Left cardiac atrium (tissue), 4 donors: ENCODE data around the gene FKTN. TPM values are rescaled to one million over a fixed set of nuclear protein-coding genes. Genes with fewer than 3 reads are reported as not detected.
A peak's percentile ranks its signal among the peaks of the same experiment; 100 is the strongest.
"Not testable (repeated sequence)": the region's sequence is repeated elsewhere in the genome, so short reads cannot be mapped to it uniquely, and the experiment has no call there.

Experiments
- ATAC-seq, 2 donors: fragments of 200-7000 bp; cut with Tn5 transposase; one replicate each; pipeline ENCODE4 v1.9.1; 2020; ENCODE audit warnings: mild to moderate bottlenecking in 2 of 2, moderate library complexity in 2 of 2
- DNase-seq: peaks from one replicate; pipeline ENCODE4 v3.0.0-alpha.2; 2020
- intact Hi-C, 2 donors: fragments of 100-400 bp; cut with DNase I; formaldehyde crosslinking; loops; one replicate each; pipeline versions ENCODE4 v1.14.1 to v1.15.1; 2022 to 2023
- long read RNA-seq: library from polyadenylated mRNA; unstranded; transcript quantifications from one replicate; pipeline ENCODE4 v2.0.0, GENCODE V29; 2021
- total RNA-seq, 2 donors: library from RNA; stranded (reverse); fragmentation: NEBNext Ultra II Directional; extraction: Animal tissue kit (Norgen Biotek cat#: 25700); gene quantifications; one replicate each; pipeline ENCODE4 v1.2.1, GENCODE V29; 2021
- donor health status: DM: no; HTN: yes; CAD: no.
- donor health status: DM: no; HTN: yes; CAD: no; lungs with severe emphysema.
- donor health status: DM: yes; HTN: yes; CAD: no.
- donor health status: Dilated cardiomyopathy.

FKTN gene
- total RNA-seq = 10 to 100 TPM in 1 of 2 donors, 1 to 10 TPM in 1; 9.3 to 10.2 TPM
- long read RNA-seq, partial matches to known transcripts = 1 of 4 reads
- long read RNA-seq, other reads (novel, unspliced or antisense) = 3 of 4 reads

DNA sequence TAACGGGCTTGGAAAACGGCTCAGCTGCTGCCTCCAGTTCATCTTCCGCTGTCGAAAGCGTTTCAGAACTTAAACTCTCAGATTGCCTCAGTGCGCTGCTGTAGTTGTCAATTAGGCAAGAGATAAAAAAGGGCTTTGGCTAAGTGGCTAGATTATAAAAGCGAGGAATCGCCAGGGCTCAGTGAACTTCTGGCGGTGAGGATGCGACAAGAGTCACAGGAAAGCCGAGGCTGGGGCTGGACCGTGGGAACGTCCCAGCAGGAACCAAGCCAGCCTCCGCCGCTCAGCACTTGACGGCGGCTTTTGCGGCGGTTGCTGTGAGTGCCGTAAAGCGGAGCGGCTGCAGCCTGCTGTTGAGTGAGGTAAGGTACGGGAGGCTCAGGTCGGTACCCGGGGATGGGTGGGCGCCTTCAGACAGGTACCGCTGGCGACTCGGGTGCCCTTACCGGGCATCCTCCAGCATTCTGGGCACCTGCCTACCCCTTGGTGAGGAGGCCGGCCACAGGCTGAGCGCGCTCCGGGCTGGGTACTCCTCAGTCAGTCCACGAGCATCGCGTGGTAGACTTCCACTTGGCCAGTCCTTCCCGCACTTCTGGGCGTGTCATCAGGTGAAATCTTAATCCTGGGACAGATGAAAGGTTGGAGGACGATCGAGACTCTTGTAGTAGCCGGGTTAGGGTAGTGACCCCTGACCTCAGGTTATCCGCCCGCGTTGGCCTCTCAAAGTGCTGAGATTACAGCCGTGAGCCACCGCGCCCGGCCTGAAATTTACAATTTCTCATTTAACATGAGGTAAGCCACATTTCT, at the start of gene FKTN:
FKTN (plus strand) TSS at position 328 of the 807 bp plus-strand sequence. CDS start 16,902 bp downstream, outside the sequence.
- ATAC-seq = peak; percentile 97
- intact Hi-C loops = no loop called here
- peak; percentile 94 for DNase-seq

DNA sequence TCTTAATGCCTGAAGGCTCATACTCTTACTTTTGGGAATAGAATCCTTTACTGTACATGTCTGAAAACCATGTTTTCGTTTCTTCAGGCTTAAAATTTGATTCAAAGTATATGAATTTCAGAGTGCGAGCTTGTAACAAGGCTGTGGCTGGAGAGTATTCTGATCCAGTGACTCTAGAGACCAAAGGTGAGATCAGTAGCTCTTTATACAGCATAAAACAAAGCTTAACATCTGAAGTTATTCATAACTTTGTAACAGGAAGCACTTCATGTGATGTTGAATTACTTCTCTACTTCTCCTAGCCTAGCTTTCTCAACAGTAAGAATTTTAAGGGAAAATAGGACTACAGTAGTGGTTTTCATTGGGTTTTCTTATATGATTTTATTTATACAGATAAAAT, 49.4 kb upstream of the FKTN start:
- ATAC-seq (no peak), DNase-seq (no peak)
- intact Hi-C loops = no loop called here

DNA sequence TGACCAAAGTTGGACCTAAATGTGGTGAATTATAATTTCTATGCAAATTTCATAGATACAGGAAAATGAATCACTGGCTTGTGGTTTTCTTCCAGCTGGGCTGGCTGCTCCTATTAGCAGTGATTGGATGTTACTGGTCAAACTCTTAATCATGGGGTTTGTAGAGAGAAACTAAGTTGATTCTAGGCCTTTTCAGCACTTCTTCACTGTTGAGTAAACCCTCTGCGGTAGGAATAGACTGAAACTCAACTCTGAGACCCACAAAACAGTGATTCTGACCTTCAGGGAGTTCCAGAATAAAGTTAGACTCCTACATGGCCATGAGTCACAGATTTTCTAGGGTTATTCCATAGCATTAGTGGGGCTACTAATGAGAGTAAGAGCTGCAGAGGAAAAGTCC, 47.9 kb upstream of the FKTN start:
- DNase-seq (no peak), ATAC-seq (no peak)
- intact Hi-C loops = no loop called here

DNA sequence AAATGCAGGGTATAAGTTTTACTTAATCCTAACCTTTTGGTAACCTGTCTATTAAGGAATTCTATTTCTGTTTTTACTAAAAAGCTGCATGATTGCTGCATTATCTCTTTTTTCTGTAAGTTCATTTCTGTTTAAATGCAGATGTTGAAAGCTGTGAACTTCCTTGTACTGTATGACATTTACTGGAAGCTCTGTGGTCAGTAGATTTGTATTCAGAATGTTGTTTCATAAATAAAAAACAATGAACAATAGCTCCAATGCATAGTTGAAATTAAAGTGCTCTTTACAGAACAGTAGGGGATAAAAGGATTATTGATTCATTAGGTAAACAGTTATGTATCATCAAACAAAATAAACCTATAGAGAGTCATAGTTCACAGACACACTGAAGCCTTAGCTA, 46.5 kb upstream of the FKTN start:
- ATAC-seq (no peak), DNase-seq (no peak)
- intact Hi-C loops = no loop called here

- intact Hi-C loops = no loop called here
- ATAC-seq (no peak), DNase-seq (no peak)
These were observed 42.0 kb upstream of the FKTN start for GRCh38 chr9:105515811-105516413.

DNA sequence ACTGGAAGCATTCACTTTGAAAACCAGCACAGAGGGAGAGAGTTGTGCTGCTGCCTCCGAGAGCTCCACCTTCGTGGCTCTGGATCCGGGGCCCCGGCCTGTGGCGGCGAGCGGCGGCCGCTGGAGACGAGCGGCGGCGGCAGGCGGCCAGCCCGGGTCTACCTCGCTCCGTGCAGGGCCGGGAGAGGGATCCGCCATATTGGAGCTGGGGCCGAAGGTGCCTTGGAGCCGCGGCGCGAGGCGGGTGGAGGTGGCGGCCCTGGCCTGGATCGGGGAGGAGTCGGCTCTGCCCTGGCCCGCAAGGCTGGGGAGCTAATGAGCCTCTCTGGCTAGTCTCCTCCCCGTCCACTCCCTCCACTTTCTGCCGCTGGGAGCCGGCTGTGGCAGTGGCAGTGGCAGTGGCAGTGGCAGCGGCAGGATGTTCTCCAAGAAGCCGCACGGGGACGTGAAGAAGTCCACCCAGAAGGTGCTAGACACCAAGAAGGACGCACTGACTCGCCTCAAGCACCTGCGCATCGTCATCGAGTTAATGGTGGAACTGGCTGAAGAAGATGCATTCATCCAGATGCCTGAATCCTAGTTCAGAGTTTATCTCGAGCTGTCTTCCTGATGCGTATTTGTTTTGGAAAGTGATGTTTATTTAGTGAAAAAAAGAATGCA, 38.1 kb upstream of the FKTN start:
- intact Hi-C loops = not testable (repeated sequence)
- DNase-seq = peak; percentile 37
- peak; percentile 70 to 84 for ATAC-seq

GRCh38 chr9:105520992-105521391, 36.9 kb upstream of the FKTN start:
- intact Hi-C loops, ATAC-seq: not testable (repeated sequence)

DNA sequence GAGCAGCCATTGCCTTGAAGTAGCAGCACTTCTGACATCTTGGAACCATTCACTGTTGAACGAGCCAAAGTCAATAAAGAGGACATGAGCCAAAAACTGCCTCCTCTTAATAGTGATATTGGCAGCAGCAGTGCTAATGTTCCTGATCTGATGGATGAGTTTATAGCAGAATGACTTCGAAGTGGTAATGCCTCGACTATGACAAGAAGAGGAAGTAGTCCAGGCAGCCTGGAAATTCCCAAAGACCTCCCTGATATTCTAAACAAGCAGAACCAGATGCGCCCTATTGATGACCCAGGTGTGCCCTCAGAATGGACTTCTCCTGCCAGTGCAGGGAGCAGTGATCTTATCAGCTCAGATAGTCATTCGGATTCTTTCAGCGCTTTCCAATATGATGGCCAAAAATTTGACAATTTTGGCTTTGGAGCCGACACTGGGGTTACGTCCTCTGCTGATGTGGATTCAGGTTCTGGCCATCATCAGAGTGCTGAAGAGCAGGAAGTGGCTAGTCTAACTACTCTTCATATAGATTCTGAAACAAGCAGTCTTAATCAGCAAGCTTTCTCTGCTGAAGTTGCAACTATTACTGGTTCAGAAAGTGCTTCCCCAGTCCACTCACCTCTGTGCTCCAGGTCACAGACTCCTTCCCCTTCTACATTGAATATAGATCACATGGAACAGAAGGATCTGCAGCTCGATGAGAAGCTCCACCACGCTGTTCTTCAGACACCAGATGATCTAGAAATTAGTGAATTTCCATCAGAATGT, 35.1 kb upstream of the FKTN start:
- DNase-seq, intact Hi-C loops, ATAC-seq: not testable (repeated sequence)

More at GRCh38 chr9:105520992-105521391, 36.9 kb upstream of the FKTN start:
- not testable (repeated sequence) for DNase-seq

DNA sequence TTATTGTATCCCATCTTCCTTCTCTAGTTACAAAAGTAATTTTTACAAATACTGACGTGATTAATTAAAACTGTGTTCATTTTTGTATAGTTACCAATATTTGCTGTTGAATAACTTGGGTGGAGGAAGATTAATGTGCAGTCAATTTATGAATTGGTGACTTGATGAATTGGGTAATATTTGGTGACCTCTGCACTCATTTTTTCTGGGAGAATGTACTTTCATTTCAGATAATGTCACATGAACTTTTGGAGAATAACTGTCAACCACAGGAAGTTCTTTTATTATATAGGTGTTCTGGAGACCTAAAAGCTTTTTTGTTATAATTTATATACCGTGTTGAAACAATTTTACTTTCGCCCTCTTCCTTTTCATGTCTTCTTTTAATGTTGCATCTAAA, 26.4 kb upstream of the FKTN start:
- DNase-seq (no peak), ATAC-seq (no peak)
- intact Hi-C loops = no loop called here

- DNase-seq = no peak
- ATAC-seq = no peak
- intact Hi-C loops = no loop called here
These were observed 21.8 kb upstream of the FKTN start for GRCh38 chr9:105535920-105536668.

- no peak for DNase-seq
- intact Hi-C loops = no loop called here
- no peak for ATAC-seq
These were observed 18.5 kb upstream of the FKTN start for GRCh38 chr9:105539452-105539851.

DNA sequence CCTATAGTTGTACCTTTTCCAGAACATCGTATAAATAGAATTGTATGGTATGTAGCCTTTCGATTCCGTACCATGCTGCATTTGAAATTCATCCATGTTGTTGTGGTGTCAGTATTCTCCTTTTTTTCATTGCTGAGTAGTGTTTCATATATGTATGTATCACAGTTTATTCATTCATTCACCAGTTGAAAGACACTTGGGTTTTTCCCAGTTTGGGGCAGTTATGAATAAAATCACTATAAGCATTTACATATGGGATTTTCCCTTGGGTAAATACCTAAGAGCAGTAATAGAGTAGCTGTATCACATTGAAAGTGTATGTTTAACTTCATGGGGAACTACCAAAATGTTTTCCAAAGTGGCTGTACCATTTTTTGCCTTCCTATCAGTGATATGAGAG, 16.1 kb upstream of the FKTN start:
- intact Hi-C loops = no loop called here
- no peak for ATAC-seq
- DNase-seq = no peak

DNA sequence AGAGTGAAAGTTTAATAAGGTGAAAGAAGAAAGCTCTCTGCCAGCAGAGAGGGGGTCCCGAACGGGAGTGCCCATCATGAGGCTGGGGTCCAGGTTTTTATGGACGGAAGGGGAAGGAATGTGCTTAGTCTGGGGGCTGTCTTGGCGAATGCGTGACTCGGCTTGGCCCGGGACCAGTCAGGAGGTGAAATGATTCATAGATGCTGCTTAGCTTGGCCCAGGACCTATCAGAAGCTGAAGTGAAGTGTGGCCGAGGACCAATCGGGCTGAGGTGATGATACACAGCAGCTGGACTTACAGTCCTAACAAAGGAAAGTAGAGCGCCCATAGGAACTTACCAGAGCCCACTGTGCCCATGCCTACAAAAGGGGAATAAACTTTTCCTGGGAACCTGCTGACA, 3.9 kb upstream of the FKTN start:
- peak; percentile 54 for DNase-seq
- intact Hi-C loops = no loop called here

DNA sequence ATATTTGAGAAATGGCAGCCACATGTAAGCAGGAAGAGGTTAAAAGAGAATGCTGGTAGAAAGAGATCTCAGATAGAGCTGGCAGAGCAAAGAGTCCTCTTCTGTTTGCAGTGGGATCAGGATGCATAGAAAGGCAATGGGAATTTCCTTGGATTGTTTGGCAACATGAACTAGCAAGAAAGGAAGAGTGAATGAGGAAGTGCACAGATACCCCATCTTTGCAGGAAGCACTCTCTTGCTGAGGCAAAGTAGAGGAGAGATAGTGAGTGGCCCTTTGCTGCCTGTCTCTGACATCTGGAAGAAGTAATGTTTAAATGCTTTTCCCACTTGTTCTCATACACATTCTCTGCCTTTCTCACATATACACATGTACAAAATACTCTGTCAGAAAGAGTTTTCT, 14.5 kb downstream of the FKTN start:
- no peak for ATAC-seq
- intact Hi-C loops = no loop called here
- no peak for DNase-seq

More for the DNA sequence above, 3.9 kb upstream of the FKTN start:
- ATAC-seq = peak in 1 of 2 donors; percentile 47

DNA sequence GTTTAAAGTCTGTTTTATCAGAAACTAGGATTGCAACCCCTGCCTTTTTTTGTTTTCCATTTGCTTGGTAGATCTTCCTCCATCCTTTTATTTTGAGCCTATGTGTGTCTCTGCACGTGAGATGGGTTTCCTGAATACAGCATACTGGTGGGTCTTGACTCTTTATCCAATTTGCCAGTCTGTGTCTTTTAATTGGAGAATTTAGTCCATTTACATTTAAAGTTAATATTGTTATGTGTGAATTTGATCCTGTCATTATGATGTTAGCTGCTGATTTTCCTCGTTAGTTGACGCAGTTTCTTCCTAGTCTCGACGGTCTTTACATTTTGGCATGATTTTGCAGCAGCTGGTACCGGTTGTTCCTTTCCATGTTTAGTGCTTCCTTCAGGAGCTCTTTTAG, 22.0 kb downstream of the FKTN start:
- intact Hi-C loops, ATAC-seq, DNase-seq: not testable (repeated sequence)

DNA sequence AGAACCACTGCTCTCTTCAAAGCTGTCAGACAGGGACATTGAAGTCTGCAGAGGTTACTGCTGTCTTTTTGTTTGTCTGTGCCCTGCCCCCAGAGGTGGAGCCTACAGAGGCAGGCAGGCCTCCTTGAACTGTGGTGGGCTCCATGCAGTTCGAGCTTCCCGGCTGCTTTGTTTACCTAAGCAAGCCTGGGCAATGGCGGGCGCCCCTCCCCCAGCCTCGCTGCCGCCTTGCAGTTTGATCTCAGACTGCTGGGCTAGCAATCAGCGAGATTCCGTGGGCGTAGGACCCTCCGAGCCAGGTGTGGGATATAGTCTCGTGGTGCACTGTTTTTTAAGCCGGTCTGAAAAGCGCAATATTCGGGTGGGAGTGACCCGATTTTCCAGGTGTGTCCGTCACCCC, 23.6 kb downstream of the FKTN start:
- intact Hi-C loops, ATAC-seq, DNase-seq: not testable (repeated sequence)

GRCh38 chr9:105593145-105593544, 35.2 kb downstream of the FKTN start:
- intact Hi-C loops = no loop called here
- ATAC-seq (no peak), DNase-seq (no peak)
